ENCODE results near the gene SLC38A11.

DNA sequence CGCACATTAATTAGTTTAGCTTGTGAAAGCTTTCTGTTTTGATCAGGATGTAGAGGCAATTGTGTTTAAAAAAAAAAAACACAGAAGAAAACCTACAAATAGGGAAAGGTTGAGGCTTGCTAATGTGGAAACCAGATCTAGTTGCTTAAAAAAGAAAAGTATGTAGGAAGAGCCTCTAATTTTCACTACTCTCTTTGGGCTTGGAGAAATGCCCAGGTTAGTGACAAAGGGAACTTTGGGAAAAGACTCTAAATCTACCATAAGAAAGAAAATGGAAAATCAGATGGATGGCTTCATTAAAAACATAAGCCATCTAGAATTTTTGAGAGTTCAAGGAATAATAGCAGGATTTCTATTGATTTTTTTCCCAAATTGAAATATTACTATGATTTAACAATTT is 47.3 kb upstream of the SLC38A11 start:
- TF ChIP-seq, protein P1, sequence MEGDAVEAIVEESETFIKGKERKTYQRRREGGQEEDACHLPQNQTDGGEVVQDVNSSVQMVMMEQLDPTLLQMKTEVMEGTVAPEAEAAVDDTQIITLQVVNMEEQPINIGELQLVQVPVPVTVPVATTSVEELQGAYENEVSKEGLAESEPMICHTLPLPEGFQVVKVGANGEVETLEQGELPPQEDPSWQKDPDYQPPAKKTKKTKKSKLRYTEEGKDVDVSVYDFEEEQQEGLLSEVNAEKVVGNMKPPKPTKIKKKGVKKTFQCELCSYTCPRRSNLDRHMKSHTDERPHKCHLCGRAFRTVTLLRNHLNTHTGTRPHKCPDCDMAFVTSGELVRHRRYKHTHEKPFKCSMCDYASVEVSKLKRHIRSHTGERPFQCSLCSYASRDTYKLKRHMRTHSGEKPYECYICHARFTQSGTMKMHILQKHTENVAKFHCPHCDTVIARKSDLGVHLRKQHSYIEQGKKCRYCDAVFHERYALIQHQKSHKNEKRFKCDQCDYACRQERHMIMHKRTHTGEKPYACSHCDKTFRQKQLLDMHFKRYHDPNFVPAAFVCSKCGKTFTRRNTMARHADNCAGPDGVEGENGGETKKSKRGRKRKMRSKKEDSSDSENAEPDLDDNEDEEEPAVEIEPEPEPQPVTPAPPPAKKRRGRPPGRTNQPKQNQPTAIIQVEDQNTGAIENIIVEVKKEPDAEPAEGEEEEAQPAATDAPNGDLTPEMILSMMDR (conservative IDR thresholded peaks at IDR 0.05; ENCODE audit: low read length), result no peak
- no peak for TF ChIP-seq EZH2phosphoT487 (IDR thresholded peaks at IDR 0.05; ENCODE audit: borderline replicate concordance, low read depth, low read length)

Measured in OCI-LY7 (cell line).